Fibroblast of skin of scalp (primary cell): Measurements from ENCODE around the gene RNF207. TPM values are rescaled to one million over a fixed set of nuclear protein-coding genes. Genes with fewer than 3 reads are reported as not detected.
A peak's percentile ranks its signal among the peaks of the same experiment; 100 is the strongest.

Source experiments
- DNase-seq: peaks from one replicate; pipeline ENCODE4 v3.0.0-alpha.2; 2013
- polyA plus RNA-seq, 2 experiments: library from polyadenylated mRNA; unstranded; fragments of 120-200 nt; gene quantifications; one replicate each; pipeline ENCODE4 v1.2.1, GENCODE V29; 2013; ENCODE audit not compliant: insufficient read length in 2 of 2

RNF207 gene, protein sequence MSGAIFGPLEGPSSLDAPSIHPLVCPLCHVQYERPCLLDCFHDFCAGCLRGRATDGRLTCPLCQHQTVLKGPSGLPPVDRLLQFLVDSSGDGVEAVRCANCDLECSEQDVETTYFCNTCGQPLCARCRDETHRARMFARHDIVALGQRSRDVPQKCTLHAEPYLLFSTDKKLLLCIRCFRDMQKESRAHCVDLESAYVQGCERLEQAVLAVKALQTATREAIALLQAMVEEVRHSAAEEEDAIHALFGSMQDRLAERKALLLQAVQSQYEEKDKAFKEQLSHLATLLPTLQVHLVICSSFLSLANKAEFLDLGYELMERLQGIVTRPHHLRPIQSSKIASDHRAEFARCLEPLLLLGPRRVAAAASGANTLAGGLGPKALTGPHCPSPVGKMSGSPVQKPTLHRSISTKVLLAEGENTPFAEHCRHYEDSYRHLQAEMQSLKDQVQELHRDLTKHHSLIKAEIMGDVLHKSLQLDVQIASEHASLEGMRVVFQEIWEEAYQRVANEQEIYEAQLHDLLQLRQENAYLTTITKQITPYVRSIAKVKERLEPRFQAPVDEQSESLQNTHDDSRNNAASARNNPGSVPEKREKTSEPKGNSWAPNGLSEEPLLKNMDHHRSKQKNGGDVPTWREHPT
- 4.2 TPM for polyA plus RNA-seq (2013, experiment 1 of 2; ENCODE audit: insufficient read length)
- 5.0 TPM for polyA plus RNA-seq (2013, experiment 2 of 2; ENCODE audit: insufficient read length)

DNA sequence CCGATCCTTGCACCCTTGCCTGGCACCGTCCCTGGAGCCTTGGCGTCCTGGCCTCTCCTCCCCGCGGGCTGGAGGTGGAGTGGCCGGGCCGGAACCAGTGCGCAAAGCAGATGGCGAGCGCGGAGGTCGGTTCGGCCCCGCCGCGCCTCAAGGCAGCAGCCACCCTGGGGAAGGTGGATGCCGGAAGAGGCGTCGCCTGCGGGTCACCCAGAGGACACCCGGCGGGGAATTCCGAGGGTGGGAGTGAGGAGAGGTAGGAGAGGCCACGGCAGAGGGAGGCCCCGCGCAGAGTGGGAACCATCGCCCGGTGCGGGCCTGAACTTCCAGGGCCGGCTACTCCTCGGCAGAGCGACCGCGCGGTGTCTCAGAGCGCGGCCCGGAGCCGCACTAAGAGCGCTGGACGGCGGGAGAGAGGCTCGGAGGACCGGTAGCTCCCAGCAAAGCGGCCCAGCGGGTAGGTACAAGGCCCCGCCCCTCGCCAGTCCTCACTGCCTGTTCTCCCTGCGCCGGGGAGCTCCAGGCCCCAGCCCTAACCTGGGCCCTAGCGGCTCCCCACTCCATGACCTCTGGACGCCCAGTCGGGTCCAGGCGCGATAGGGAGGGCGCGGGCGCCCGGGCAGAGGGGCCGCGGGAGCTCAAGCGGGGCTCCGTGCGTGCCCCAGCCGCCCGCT is at the start of gene RNF207:
Gene RNF207 (plus strand): TSS at position 271 of the 671 bp plus-strand sequence. CDS start 417 bp downstream, outside the sequence.
- DNase-seq, result peak; percentile 63

DNA sequence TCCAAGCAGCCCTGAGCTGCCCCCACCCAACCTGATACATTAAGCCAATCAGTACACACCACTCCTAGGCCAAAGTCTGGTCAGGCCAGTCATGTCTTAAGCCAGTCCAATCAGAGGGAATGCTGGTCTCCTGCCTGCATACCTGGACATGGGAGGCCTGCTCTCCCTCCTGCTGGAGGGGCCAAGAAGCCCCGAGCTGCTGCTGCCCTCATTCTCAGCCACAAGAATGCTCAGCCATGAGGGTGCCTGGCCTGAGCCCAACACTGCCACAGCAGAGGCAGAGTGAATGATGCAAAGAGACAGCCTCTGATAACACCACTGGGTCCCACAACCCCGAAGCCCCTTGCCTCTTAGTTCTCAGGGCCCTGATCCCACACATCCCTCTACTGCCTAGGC is 48.8 kb upstream of the RNF207 start:
- DNase-seq, result no peak

DNA sequence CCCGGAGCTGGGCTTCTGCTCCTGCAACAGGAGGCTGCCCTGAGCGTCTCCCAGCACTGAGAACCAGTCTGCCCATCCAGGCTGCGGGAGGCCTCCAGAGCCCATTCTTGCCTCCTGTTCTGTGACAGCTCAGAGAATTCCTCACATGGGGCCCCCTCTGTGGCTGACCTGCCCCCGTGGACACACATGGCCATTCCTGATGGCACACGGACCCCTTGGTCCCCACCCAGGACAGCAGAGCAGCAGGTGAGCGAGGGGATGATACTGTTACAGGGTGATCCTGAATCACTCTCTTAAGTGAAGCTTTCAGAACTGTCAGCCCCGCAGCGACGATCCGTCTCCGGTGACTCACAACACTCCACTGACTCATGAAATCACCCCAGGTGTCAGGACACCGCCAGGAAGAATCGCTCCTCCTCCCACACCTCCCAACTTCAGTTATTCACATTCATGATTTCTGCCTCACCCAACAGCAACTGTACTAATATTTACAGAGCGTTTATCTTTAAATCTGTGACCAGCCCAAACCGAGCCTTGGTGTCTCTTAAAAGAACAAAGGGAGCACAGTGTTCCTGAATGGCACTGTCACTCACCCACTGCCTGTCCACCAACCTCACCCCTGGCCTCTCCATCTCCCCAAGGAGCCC is 48.3 kb upstream of the RNF207 start:
- DNase-seq, result no peak

DNA sequence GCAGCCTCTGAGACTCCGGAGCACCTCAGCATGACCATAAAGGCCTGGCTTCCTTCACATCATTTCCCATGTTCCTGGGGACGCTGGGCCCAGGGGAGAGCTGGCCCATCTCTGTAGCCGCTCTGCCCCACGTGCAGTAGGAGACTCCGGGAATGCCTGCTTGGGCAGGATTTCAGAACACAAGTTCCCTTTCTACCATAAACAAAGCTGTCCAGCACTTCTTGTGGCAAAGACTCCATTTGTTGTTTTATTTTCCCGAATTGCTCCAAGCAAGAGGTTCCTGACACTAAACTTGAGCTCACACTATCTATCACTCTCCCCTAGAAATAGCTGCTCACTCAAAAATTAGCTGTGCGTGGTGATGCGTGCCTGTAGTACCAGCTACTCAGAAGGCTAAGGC is 47.7 kb upstream of the RNF207 start:
- DNase-seq, result no peak

DNA sequence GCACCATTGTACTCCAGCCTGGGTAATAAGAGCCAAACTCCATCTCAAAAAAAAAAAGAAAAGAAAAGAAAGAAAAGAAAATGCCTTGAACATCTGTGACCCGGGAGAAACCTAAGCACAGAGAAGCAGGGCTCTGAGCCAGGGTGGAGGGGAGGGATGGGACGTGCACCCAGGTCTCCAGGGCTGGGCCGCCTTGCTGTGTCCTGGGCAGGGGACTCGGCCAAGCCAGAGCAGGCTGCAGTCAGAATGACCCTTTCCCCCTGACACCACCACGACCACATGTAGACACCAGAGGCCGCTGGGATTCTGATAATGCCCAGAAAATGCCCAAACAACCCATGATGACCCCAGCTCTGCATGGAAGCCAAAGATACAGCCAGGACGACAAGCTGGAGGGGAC is 43.6 kb upstream of the RNF207 start:
- DNase-seq, result no peak

DNA sequence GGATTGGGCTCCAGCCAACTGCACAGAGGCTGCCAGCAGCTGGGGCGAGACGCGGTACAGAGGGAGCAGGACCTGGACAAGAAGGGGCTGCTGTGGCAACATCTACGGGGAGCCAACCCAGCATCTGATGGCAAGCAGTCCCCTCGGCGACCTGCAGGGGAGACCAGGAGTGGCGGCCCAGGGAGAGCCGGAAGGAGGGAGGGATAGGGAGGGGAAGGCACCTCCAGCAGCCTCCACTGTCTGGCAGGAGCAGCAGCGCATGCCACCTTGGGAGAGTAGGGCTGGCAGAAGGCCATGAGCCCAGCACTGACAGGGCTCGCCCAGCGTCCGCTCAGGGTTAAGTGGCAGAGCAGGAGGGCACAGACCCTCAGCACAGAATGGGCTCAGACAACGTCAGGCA is 43.1 kb upstream of the RNF207 start:
- no peak for DNase-seq

DNA sequence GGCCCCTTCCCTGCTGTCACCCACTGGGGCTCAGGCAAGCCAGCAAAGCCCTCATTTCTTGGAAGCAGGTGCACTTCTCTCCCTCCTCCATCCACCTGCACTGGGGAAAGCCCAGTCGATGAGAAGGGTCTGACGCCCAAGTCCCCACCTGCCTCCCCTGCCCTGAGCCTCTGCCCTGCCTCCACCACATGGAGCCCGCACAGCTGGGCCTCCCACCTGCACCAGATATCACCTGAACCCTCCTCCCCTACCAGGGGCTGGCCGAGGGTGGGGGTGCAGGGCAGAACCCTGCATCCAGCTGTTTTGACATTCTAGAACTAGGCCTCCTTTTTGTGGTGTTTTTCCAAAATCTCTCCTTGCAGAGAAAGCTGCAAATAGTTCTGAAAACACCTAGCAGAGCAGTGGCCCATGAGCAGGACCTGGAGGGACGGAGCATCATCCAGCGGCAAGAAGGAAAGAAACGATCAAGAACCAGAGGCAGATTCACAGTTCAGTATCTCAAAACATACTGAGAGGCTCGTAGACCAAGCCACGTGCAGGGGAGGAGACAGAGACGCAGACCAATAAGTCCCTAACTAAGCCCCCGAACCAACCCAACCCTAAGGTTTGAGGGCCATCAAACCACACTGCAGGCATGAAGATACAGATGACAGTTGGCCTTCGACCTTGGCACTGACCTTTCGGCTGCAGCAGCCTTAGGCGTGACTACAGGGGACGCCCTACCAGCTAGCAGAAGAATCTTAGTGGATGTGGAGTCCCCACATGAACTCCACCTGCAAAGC is 42.5 kb upstream of the RNF207 start:
- DNase-seq, result no peak

DNA sequence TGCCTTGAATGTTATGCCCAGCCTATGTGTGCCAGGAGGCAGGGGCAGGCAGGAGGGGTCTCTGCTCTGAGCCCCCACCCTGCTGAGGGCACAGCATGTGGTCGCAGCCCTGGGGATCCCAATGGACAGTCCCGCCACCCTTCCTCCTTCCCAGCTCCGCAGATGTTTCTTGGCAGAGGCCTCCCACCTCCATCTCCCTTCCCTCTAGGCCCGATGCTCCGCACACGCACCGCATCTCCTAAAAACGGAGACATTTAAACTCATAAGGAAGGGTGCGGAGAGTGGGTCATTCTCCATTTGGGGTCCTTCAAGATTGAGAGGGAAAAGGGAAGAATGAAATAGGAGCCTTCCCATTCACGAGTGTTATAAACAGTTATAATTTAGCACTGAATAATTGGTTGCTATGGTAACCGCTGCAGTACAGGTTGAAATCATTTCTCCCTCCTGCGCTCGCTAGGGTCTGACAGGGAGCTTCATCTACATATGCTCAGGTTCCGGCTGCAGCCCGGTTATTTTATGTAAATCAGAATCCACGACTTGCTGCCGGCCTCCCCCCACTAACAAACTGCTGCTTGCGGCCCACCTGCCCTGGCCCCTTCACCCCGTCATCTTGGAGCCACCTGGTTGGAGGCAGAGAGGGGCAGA is 41.8 kb upstream of the RNF207 start:
- no peak for DNase-seq

DNA sequence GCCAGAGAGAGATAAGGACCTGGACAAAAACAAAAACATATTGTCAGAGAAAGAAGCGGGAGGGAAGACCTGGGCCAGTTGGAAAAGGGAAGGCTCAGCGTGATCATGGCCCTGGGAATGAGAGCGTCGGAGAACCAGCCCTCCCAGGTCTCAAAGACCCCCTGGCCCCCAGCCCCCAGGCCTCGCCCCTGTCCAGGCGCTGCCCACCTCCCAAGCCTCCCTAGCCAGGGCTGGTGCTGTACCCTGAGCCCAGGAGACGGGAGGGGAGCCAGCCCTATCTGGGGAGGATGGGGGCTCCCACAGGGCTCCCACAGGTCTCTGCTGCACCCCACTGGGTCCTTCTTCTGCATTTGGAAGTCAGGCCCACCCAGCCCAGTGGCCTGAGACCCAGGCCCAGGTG is 40.9 kb upstream of the RNF207 start:
- no peak for DNase-seq

DNA sequence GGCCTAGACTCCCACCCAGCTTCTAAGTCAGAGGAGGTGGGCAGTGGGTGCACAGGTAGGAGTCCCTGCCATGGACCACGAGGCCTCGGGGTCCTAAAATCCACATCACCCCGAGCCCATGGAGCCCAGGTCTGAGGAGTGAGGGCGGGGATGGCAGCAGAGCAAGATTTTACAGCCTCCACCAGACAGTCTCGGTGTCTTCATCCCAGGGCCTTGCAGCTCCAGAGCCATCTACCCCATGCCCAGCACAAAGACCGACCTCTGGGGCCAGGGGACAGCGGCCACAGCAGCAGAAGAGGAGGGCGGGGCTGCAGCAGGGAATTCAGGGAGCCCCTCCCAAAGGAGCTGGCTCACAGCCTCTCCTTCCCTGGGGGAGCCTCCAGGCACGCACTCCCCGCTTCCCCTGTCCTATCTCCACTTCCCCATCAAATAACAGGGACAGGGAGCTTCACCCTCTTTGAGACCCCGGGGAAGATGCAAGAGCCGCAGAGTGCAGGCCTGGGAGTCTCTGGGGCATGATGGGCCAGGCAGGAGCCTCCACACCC is 40.4 kb upstream of the RNF207 start:
- DNase-seq, result no peak

DNA sequence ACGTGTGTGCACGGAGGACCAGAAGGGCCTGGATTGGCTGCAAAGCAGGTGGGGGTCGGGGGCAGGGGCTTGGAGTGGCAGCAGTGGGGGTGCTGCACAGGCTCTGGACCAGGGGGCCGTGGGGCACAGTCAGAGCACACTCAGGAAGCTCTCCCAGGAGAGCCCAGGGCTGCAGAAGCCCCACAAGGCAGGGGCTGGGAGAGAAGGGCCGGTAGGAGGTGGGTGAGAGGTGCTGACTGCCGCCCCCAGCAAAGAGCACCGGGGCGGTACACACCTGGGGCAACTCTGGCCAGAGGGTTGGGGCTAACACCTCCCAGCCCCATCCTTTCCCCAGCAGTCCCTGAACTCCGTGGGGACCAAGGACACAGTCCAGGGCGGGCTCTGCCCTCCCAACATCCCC is 39.7 kb upstream of the RNF207 start:
- DNase-seq, result no peak

DNA sequence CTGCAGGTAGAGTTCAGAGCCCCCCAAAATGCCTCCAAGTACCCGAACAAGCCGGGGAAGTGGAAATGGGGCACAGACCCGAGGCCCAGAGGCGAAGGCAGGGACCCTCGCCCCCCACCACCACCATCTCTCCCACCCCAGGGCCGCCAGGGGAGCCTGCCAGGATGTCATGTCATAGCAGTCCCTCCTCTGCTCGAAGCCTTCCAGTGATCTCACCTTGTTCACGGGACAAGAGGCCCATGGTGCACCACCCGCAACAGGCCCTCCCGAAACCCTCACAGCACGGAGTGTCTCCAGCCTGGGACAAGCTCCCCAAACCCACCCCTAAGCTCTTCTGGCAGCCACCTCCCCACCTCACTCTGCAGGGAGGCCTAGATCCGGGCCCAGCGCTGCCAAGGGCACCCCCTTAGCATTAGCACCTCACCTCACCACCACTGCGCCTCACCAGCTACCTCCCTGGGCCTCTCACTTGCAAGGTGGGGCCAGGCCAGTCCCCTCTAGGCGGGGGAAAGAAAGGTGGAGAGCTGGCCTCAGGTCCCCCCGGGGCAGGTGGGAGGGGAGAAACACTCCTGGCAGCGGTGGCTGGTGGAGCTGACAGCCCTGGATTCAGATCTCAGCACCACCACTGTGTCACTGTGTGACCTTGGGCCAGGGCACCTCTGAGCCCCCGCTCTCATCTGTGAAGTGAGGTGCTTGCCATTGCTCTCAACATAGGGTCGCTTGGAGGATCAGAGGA is 39.1 kb upstream of the RNF207 start:
- DNase-seq, result no peak

DNA sequence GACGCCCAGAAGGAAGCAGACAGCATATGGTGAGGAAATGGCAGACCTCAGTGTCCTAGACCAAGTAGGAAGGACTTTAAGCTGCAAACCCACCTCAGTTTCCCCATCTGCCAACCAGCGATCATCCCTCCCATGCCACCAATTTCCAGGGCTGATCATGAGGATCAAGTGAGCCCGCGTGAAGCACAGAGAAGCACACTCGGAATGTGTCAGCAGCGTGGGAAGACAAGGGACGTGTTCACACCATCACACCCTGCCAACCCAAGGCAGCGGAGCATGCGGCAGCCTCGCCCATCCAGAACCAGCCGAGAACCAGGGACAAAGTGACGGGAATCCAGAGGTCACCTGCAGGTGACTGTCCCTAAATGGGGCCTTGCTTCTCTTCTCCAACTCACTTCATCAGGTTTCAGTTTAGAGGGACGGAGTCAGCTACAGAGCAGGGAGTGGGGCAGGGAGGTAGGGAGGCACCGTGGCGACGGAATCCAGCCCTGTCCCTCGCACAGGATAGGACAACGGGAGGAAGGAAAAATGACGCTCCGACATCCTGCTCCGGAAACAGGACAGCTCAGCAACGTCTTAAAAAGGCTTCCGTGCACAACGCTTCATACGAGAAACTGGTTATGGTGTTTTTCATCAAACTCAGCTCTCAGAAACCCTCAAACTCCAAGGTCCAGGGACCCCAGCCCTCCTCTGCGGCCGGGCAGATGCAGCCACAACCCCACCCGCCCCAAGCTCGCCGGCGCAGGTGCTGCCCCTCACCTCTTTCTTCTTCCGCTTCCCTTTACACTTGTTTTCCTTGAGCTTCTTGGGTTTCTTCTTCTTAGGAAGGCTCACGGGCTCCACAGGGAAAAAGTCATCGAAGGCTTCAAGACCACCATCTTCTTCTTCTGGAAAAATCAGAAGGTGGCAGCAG is 38.3 kb upstream of the RNF207 start:
- DNase-seq, result no peak

DNA sequence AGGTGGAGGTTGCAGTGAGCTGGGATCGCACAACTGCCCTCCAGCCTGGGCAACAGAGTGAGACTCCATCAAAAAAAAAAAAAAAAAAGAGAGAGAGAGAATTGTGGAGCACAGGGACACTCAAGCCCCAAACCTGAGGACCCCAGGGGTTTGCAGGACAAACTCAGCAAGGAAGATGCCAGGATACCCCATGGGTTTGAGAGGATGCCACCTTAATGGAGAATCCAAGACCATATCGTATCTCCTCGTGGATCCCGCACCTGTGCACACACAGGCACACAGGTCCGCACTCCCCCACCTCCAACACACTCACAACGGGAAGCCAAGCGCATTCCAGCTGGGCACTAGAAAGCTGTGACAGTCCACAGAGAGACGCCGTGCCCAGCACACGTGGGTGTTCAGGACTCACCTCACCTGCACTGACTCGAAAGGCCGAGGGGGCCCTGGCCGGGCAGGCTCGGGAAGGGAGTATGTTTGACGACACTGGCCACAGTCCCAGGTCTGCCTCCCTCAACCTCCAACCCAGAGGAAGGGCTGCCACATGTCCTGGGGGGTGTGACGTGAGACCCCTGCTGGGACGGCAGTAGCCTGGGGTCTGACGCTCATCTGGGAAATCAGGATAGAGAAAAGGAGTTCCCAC is 36.9 kb upstream of the RNF207 start:
- DNase-seq, result no peak

DNA sequence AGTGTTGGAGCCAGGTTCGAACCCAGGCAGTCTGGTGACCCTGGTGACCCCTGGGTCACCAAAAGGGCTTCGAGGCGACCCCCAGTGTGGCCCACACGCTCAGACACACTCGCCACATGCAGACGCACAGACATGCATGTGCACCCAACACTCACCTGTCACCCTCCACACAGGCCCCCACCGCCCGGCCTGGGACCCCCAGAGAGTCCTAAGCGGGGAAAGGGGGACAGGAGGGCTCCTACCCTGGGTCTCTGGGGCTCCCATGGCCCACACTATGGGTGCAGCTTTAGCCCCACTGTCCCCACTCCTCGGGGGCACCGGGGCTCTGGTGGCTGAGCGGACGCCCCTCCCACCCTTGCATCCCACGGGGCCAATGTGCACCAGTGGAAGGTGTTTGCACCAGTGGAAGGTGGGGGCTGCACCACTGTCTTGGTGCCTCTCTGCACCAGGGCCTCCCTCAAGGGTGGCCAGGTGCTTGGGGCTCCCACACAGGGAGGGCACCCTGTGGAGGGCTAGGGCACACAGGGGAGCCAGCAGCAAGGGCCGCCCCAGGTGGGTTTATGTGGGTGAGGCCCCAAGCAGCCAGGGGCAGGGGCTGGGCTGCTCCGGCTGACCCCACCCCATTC is 35.7 kb upstream of the RNF207 start:
- DNase-seq, result no peak

DNA sequence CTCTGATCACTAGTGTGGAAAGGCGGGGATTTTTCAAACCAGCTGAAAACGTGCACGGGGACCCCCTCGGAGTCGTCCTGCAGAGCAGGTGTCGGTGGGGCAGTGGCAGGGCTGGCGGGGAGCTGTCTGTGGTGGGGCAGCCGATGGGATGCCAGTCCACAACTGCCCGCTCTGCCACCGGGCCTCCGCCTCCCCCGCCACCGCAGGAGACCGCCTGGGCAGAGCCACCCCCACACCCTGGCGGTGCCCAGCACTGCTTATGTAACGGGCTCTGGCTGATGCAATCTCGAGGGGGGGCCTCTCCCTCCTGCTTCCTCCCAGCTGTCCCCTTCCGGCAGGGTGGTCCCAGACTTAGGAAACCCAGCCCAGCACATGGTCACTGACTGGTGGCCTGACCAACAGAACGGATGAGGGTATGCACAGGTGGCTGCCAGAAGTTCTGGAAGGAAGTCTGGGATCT is 35.1 kb upstream of the RNF207 start:
- no peak for DNase-seq

DNA sequence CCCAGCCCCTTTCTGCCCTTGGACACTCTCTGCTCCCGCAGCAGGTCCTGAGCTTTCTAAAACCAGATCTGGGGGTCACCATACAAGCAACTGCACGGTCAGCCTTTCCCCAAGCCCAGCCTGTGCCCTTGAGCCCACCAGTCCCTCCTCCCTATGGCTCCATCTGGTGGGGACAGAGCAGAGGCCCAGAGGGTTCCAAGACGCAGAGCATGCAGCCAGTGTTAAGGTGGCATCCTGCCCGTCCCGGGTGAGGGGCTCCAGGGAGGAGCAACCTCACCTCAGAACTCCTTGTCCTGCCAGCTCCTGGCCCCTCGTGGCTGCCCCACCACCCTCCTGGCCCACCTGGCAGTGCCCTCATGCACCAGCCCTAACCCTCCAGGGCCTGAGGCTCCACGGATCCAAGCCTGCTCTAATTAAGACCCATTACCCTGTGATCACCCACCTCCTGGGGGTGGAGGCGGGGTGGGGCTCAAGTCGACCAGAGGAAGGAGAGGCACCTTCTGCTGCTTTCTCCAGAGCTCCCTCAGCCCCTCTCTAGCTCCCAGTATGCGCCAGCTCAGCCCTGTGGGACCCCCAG is 34.3 kb upstream of the RNF207 start:
- peak; percentile 15 for DNase-seq

DNA sequence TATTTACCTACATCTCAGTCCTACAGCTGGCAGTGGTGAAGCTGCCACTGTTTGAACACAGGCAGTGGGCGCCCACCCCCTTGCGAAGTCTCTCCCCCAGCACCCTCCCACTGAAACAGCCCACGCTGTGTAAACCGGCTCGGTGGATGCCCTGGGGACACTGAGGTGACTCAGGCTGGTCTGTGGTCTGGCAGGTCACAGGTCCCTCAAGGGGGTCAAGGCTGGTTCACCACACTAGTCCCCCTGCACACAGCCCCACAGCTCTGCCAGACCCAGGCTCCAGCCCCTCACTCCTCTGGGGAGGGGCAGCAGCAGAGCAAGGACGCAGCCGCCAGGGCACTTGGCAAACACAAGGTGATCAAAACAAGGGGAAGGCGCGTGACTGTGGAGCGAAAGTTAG is 33.4 kb upstream of the RNF207 start:
- DNase-seq, result no peak
